CD8-positive, alpha-beta memory T cell (primary cell): ENCODE measurements around the gene PAH. TPM values are rescaled to one million over a fixed set of nuclear protein-coding genes. Genes with fewer than 3 reads are reported as not detected.
"Not testable (repeated sequence)": the region's sequence is repeated elsewhere in the genome, so short reads cannot be mapped to it uniquely, and the experiment has no call there.

ENCODE experiments used
- CTCF ChIA-PET: fragments of 350-600 bp; sonication (Branson Sonifier 250); formaldehyde crosslinking; loops from one replicate; lab custom pipeline; 2021; ENCODE audit warnings: antibody characterized with exemption; lab: Charles Lee
- POLR2A ChIA-PET: fragments of 350-600 bp; sonication (Branson Sonifier 250); formaldehyde crosslinking; loops from one replicate; lab custom pipeline; 2021; ENCODE audit warnings: antibody characterized with exemption; lab: Charles Lee
- DNase-seq, 5 donors: peaks; one replicate each; pipeline versions ENCODE4 v3.0.0 to v3.0.0-alpha.2; 2020 to 2022; ENCODE audit warnings: mixed read lengths in 1 of 5
- H3K27ac ChIP-seq: one replicate; pipeline ENCODE4 v1.7.0; 2013; ENCODE audit warnings: low read depth, mild to moderate bottlenecking, low read length, moderate library complexity
- H3K27me3 ChIP-seq: 2 replicates; pipeline ENCODE4 v1.7.0; 2013; ENCODE audit warnings: low read length, mild to moderate bottlenecking; ENCODE audit not compliant: insufficient read depth, poor library complexity, severe bottlenecking
- H3K36me3 ChIP-seq: 2 replicates; pipeline ENCODE4 v1.7.0; 2013; ENCODE audit warnings: mild to moderate bottlenecking, low read length, moderate library complexity; ENCODE audit not compliant: insufficient read depth
- H3K4me1 ChIP-seq: 2 replicates; pipeline ENCODE4 v1.7.0; 2013; ENCODE audit warnings: mild to moderate bottlenecking, low read length, moderate library complexity; ENCODE audit not compliant: insufficient read depth
- H3K4me3 ChIP-seq: 2 replicates; pipeline ENCODE4 v1.7.0; 2013; ENCODE audit warnings: mild to moderate bottlenecking, low read length
- H3K9me3 ChIP-seq: 2 replicates; pipeline ENCODE4 v1.7.0; 2013; ENCODE audit warnings: mild to moderate bottlenecking, low read length
- H3K27ac Mint-ChIP-seq, 8 donors: one replicate each; pipeline ENCODE4 v1.8.0; 2020 to 2021; ENCODE audit warnings: mixed read lengths in 8 of 8, mild to moderate bottlenecking in 6 of 8, inconsistent platforms in 3 of 8, moderate library complexity in 3 of 8
- H3K27me3 Mint-ChIP-seq, 2 donors: one replicate each; pipeline ENCODE4 v1.8.0; 2020 to 2021; ENCODE audit warnings: mixed read lengths in 2 of 2, mild to moderate bottlenecking in 1 of 2, moderate library complexity in 1 of 2
- H3K36me3 Mint-ChIP-seq, 3 donors: one replicate each; pipeline ENCODE4 v1.8.0; 2020 to 2021; ENCODE audit warnings: mixed read lengths in 3 of 3, inconsistent platforms in 1 of 3, mild to moderate bottlenecking in 1 of 3
- H3K4me1 Mint-ChIP-seq, 3 donors: one replicate each; pipeline ENCODE4 v1.8.0; 2020 to 2021; ENCODE audit warnings: mixed read lengths in 3 of 3, inconsistent platforms in 1 of 3, mild to moderate bottlenecking in 1 of 3
- H3K4me3 Mint-ChIP-seq, 7 donors: one replicate each; pipeline ENCODE4 v1.8.0; 2020 to 2021; ENCODE audit warnings: mixed read lengths in 7 of 7, mild to moderate bottlenecking in 6 of 7, moderate library complexity in 4 of 7, inconsistent platforms in 2 of 7
- H3K9me3 Mint-ChIP-seq, 5 donors: one replicate each; pipeline ENCODE4 v1.8.0; 2020 to 2022; ENCODE audit warnings: mixed read lengths in 5 of 5, mild to moderate bottlenecking in 3 of 5, moderate library complexity in 2 of 5, inconsistent platforms in 1 of 5
- polyA plus RNA-seq: library from polyadenylated mRNA; unstranded; fragments of 300-500 nt; fragmentation: Illumina TruSeq; gene quantifications from one replicate; pipeline ENCODE4 v1.2.3, GENCODE V29; 2021
- total RNA-seq, 2 experiments: library from RNA; stranded (reverse); gene quantifications; one replicate each; pipeline ENCODE4 v1.2.3, GENCODE V29; 2021

The PAH gene
- total and polyA plus RNA-seq, 3 experiments from 2014 or later: 1.5 TPM; not detected in 2

DNA sequence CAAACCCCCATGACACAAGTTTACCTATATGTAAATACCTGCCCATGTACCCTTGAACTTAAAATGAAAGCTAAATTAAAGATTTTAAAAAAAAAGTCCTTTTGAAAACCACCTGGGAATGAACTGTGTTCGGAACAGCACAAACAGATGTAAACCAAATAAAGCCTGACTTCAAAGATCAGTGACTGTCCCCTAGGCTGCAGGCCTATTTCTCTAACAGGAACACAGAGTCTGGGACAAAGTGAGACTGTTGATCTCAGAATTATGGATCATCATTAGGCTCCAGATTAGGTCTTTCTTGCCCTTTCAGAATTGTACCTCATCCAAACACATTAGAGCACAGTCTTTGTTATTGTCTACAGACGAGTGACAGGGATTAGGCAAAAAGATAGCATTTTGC is 54.6 kb downstream of the PAH start:
- H3K4me1 Mint-ChIP-seq: no peaks in the 10 kb centered on the region
- POLR2A ChIA-PET: no interaction called here
- Histone ChIP-seq H3K4me1 (no peaks in the 10 kb centered on the region), H3K27ac (no peak overlapping the region), H3K9me3 (no peaks in the 10 kb centered on the region), H3K27me3 (no peaks in the 10 kb centered on the region), H3K4me3 (no peak overlapping the region), H3K36me3 (no peaks in the 10 kb centered on the region)
- CTCF ChIA-PET: no interaction called here
- no peaks in the 10 kb centered on the region for H3K27me3 Mint-ChIP-seq
- peaks cover 0 to 12% (median 8%) of the 10 kb centered on the region in 5 donors for H3K9me3 Mint-ChIP-seq
- peak overlapping the region in 1 of 8 donors; percentile 23 for H3K27ac Mint-ChIP-seq
- no peaks in the 10 kb centered on the region for H3K36me3 Mint-ChIP-seq
- DNase-seq: no peak
- H3K4me3 Mint-ChIP-seq: no peak overlapping the region

DNA sequence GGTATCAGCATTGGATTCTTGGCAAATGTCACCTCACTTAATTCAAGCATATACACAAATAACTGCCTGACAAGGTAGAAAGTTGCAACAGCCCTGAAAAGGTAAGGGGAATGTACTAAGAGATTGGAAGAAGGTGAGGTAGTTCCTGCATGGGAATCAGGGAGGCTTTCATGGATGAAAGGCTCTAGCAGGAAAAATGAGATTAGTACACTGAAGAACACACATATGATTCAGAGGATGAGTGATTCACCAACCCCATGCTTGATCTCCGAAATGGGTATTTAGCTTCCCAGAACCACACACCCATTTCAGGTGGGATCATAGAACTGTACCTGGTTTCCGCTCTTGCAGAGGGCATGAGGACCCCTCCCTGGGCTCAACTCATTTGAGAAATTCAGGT is 65.8 kb downstream of the PAH start:
- ChIA-PET POLR2A (no interaction called here), CTCF (no interaction called here)
- DNase-seq: no peak
- H3K27me3 ChIP-seq: no peaks in the 10 kb centered on the region
- Mint-ChIP-seq H3K4me3 (no peak overlapping the region), H3K9me3 (peaks cover 0 to 6% (median 2%) of the 10 kb centered on the region in 5 donors), H3K27me3 (peaks cover 7 to 19% of the 10 kb centered on the region in 2 donors), H3K36me3 (peaks cover 0 to 2% (median 0%) of the 10 kb centered on the region in 3 donors), H3K4me1 (no peaks in the 10 kb centered on the region), H3K27ac (no peak overlapping the region)
- no peaks in the 10 kb centered on the region for H3K9me3 ChIP-seq
- H3K36me3 ChIP-seq: no peaks in the 10 kb centered on the region
- H3K27ac ChIP-seq: no peak overlapping the region
- H3K4me3 ChIP-seq: no peak overlapping the region
- no peaks in the 10 kb centered on the region for H3K4me1 ChIP-seq

DNA sequence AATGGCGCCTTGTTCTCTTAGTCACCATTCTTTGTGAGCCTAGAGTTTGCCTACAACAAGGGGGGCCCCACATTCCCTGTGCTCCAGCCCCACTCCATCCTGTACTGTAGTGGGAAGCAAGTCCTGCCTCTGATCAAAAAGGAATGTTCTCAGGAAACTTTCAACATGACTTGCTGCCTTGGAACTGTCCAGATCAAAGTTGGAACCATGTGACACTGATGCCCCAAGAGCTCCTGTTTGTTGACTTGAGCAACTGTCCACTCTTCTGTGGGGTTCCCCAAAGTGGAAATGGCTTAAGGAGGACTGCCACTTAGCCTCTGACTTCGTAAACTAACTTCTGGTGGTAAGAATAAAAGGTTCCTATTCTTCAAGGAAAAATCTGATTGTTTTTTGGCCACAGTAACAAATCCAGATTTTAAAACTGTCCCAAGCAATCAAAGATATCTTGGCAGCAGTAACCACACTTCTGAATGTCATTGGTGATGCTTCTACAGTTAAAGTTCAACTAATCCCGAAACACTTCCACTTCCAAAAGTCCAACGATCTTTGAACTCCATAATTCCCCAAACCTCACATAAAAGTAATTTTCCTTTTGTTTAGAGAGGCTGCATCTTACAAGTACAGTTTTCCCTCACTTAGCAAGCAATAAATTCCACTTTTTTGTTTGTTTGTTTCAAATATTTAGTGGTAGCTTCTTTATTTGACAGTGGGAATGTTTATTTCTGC is 67.2 kb downstream of the PAH start:
- Mint-ChIP-seq H3K36me3 (peaks cover 0 to 2% (median 0%) of the 10 kb centered on the region in 3 donors), H3K4me3 (no peak overlapping the region), H3K27ac (no peak overlapping the region), H3K9me3 (peaks cover 0 to 6% (median 0%) of the 10 kb centered on the region in 5 donors), H3K27me3 (peaks cover 3 to 19% of the 10 kb centered on the region in 2 donors), H3K4me1 (no peaks in the 10 kb centered on the region)
- Histone ChIP-seq H3K9me3 (no peaks in the 10 kb centered on the region), H3K4me3 (no peak overlapping the region), H3K36me3 (no peaks in the 10 kb centered on the region), H3K27ac (no peak overlapping the region), H3K27me3 (no peaks in the 10 kb centered on the region), H3K4me1 (no peaks in the 10 kb centered on the region)
- DNase-seq: no peak
- ChIA-PET POLR2A (no interaction called here), CTCF (no interaction called here)

DNA sequence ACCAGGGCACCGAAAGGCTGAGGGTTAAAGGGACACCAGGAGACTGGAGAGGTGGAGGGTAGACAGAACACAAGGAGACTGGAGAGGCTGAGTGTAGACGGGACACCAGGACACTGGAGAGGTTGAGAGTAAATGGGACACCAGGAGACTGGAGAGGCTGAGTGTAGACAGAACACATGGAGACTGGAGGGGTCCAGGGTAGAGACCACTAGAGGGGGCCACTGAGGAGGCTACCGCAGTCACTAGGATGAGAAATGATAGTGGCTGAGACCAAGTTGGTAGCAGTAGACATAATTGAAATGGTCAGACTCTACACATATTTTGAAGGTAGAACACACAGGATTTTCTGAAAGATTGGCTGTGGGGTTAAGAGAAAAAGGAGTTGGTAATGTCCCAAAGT is 68.2 kb downstream of the PAH start:
- POLR2A ChIA-PET: no interaction called here
- H3K4me1 Mint-ChIP-seq: no peaks in the 10 kb centered on the region
- H3K27ac Mint-ChIP-seq: no peak overlapping the region
- H3K4me3 Mint-ChIP-seq: no peak overlapping the region
- H3K36me3 Mint-ChIP-seq: peaks cover 0 to 2% (median 0%) of the 10 kb centered on the region in 3 donors
- Histone ChIP-seq H3K36me3 (no peaks in the 10 kb centered on the region), H3K27me3 (no peaks in the 10 kb centered on the region), H3K9me3 (no peaks in the 10 kb centered on the region), H3K27ac (no peak overlapping the region), H3K4me3 (no peak overlapping the region), H3K4me1 (no peaks in the 10 kb centered on the region)
- peaks cover 3 to 15% of the 10 kb centered on the region in 2 donors for H3K27me3 Mint-ChIP-seq
- CTCF ChIA-PET: no interaction called here
- no peak for DNase-seq
- peaks cover 0 to 6% (median 0%) of the 10 kb centered on the region in 5 donors for H3K9me3 Mint-ChIP-seq

DNA sequence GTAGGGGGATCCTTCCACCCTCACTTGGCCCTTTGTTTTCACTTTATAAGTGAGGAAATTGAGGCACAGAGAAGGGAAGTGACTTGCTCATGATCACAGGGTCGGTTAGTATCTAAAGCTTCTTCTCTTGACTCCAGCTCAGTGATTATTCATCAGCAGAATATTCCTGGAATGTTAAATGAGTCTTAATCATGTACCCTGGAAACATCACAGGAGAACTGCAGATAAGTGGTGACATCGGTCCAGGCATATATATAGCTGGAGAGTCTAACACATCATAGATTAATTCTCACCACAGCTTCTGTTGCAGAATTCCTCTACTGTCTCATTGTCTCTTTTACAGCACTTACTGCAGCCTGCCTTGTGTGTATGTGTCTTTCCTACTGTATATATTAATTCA is 69.9 kb downstream of the PAH start:
- ChIA-PET POLR2A (no interaction called here), CTCF (no interaction called here)
- no peak overlapping the region for H3K27ac Mint-ChIP-seq
- peaks cover 0 to 2% (median 0%) of the 10 kb centered on the region in 3 donors for H3K36me3 Mint-ChIP-seq
- no peaks in the 10 kb centered on the region for H3K4me1 Mint-ChIP-seq
- Histone ChIP-seq H3K36me3 (no peaks in the 10 kb centered on the region), H3K9me3 (no peaks in the 10 kb centered on the region), H3K27ac (no peak overlapping the region), H3K4me1 (no peaks in the 10 kb centered on the region), H3K4me3 (no peak overlapping the region), H3K27me3 (no peaks in the 10 kb centered on the region)
- H3K9me3 Mint-ChIP-seq: peaks cover 0 to 6% (median 0%) of the 10 kb centered on the region in 5 donors
- H3K4me3 Mint-ChIP-seq: no peak overlapping the region
- DNase-seq: no peak
- H3K27me3 Mint-ChIP-seq: peaks cover 3 to 15% of the 10 kb centered on the region in 2 donors

DNA sequence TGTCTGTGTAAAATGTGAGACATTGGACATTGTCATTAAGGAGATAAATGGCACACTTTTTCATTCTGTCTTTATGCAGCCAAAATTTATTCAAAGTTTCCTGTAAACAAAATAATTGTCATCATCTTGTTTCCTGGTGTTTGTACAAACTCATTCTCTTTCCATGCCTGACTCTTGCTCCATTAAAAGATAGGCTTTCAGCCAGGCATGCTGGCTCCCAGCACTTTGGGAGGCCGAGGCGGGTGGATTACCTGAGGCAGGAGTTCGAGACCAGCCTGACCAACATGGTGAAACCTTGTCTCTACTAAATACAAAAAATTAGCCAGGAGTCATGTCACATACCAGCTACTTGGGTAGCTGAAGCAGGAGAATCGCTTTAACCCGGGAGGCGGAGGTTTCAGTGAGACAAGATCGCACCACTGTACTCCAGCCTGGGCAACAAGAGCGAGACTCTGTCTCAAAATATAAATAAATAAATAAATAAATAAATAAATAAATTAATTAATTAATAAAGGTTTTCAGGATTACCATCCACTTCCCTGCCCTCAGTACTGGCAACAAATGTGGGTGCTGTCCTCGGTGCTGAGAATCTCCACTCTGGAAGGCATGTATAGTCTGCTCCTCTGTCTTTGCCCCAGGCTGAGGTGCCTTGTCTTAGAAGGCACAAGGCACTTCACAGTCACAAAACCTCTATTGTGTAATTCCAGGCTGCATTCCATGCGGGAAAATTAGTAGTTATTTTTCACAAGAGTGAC is 83.2 kb downstream of the PAH start:
- Mint-ChIP-seq H3K4me1 (no peaks in the 10 kb centered on the region), H3K27ac (no peak overlapping the region), H3K9me3 (no peaks in the 10 kb centered on the region), H3K27me3 (peaks cover 3 to 5% of the 10 kb centered on the region in 2 donors), H3K36me3 (no peaks in the 10 kb centered on the region), H3K4me3 (no peak overlapping the region)
- H3K36me3 ChIP-seq: no peaks in the 10 kb centered on the region
- ChIA-PET CTCF (no interaction called here), POLR2A (no interaction called here)
- no peaks in the 10 kb centered on the region for H3K9me3 ChIP-seq
- no peak overlapping the region for H3K27ac ChIP-seq
- DNase-seq: no peak
- no peaks in the 10 kb centered on the region for H3K4me1 ChIP-seq
- no peak overlapping the region for H3K4me3 ChIP-seq
- H3K27me3 ChIP-seq: no peaks in the 10 kb centered on the region

DNA sequence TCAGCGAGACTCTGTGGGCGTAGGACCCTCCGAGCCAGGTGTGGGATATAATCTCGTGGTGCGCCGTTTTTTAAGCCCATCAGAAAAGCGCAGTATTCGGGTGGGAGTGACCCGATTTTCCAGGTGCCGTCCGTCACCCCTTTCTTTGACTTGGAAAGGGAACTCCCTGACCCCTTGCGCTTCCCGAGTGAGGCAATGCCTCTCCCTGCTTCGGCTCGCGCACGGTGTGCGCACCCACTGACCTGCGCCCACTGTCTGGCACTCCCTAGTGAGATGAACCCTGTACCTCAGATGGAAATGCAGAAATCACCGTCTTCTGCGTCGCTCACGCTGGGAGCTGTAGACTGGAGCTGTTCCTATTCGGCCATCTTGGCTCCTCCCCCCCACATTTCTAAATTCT is 84.2 kb downstream of the PAH start:
- H3K4me3 Mint-ChIP-seq, CTCF ChIA-PET: not testable (repeated sequence)

DNA sequence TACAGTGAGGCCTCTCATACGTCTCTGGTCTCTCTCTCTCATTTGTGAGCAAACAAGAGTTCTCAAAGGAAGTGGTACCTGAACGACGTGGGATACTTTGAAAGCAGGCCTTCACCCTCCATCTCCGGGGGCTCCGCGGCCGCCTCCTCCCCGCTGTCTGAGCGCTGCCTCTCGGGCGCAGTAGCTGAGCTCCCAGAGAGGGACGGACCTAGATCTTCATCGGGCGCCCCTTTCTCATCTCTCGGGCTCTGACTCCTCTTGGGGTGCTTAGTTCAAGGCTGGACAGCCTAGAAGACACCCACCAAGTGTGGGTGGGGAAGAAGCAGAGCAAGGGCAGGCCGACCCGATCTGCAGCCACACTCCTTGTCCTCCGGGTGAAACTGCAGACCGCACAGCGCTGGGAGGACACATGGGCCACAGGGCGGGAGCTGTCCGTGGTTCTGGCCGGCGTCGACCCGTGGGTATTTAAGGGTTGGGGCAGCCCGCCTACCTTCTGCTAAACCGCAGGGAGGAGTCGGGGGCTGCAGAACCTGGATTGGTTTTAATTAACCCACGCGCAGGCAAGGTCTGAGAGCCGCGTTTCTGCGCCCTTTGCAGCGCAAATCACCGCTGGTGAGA is 92.7 kb downstream of the PAH start:
- Mint-ChIP-seq H3K4me3 (no peak overlapping the region), H3K4me1 (peaks cover 0 to 3% (median 0%) of the 10 kb centered on the region in 3 donors), H3K27me3 (peaks cover 18 to 31% of the 10 kb centered on the region in 2 donors), H3K27ac (no peak overlapping the region), H3K36me3 (no peaks in the 10 kb centered on the region), H3K9me3 (peaks cover 0 to 13% (median 0%) of the 10 kb centered on the region in 5 donors)
- no peaks in the 10 kb centered on the region for H3K27me3 ChIP-seq
- no peak for DNase-seq
- H3K9me3 ChIP-seq: no peaks in the 10 kb centered on the region
- ChIA-PET CTCF (no interaction called here), POLR2A (no interaction called here)
- H3K27ac ChIP-seq: no peak overlapping the region
- no peaks in the 10 kb centered on the region for H3K4me1 ChIP-seq
- H3K36me3 ChIP-seq: no peaks in the 10 kb centered on the region
- no peak overlapping the region for H3K4me3 ChIP-seq

More for the DNA sequence above, 84.2 kb downstream of the PAH start:
- DNase-seq, H3K27ac Mint-ChIP-seq, H3K4me3 ChIP-seq, H3K9me3 Mint-ChIP-seq, H3K4me1 Mint-ChIP-seq, H3K4me1 ChIP-seq, H3K36me3 Mint-ChIP-seq, H3K9me3 ChIP-seq, H3K36me3 ChIP-seq, POLR2A ChIA-PET, H3K27ac ChIP-seq, H3K27me3 Mint-ChIP-seq, H3K27me3 ChIP-seq: not testable (repeated sequence)
